A673 (cell line): Measurements from ENCODE around the gene OR4C45.

ENCODE experiments used
- EZH2 ChIP-seq: fragments of 200-600 bp; sonication (generic); IDR thresholded peaks from 2 replicates; pipeline ENCODE4 v1.6.1; 2017; ENCODE audit warnings: borderline replicate concordance, low read depth, mild to moderate bottlenecking, mixed read lengths, antibody characterized with exemption, low read length; ENCODE audit not compliant: poor library complexity, severe bottlenecking
- TF ChIP-seq, protein P1 (sequence below): fragments of 300-800, 200-600 bp; sonication (generic); conservative IDR thresholded peaks from 2 replicates; pipeline ENCODE4 v1.5.1; 2017; ENCODE audit warnings: low read depth, mild to moderate bottlenecking, antibody characterized with exemption, low read length, moderate library complexity, mixed read lengths

DNA sequence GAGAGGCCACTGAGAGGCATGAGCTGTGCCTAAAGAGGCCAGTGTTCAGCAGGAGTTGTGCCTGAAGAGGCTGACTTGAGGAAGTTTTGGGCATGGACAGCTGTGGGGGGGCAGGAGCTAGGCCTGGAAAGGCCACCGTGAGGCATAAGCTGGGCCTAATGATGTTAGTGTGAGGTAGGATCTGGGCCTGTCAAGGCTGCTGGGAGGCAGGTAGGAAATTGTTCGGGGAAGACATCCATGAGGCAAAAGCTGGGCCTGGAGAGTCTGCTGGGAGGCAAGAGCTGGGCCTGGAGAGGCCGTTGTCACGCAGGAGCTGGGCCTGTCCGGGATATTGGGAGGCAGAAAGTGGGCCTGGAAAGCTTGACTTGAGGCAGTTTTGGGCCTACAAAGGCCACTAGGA is 44.9 kb downstream of the OR4C45 start:
- TF ChIP-seq EZH2, result no peak
- TF ChIP-seq, protein P1, sequence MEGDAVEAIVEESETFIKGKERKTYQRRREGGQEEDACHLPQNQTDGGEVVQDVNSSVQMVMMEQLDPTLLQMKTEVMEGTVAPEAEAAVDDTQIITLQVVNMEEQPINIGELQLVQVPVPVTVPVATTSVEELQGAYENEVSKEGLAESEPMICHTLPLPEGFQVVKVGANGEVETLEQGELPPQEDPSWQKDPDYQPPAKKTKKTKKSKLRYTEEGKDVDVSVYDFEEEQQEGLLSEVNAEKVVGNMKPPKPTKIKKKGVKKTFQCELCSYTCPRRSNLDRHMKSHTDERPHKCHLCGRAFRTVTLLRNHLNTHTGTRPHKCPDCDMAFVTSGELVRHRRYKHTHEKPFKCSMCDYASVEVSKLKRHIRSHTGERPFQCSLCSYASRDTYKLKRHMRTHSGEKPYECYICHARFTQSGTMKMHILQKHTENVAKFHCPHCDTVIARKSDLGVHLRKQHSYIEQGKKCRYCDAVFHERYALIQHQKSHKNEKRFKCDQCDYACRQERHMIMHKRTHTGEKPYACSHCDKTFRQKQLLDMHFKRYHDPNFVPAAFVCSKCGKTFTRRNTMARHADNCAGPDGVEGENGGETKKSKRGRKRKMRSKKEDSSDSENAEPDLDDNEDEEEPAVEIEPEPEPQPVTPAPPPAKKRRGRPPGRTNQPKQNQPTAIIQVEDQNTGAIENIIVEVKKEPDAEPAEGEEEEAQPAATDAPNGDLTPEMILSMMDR, result no peak
